Adrenal gland (tissue), 12 donors: ENCODE measurements around the gene RPS15. TPM values are rescaled to one million over a fixed set of nuclear protein-coding genes. Genes with fewer than 3 reads are reported as not detected.

Experiments
- DNase-seq, 7 donors: peaks; one replicate each; pipeline ENCODE4 v3.0.0-alpha.2; 2019 to 2020
- H3K27ac ChIP-seq, 5 donors: fragments of 200-600 bp; sonication (generic) in 4 of 5; 1 replicate in 3 of 5; 2 replicates in 2 of 5; pipeline versions ENCODE4 v1.5.1 to v1.8.0; 2016 to 2020; ENCODE audit warnings: mild to moderate bottlenecking in 1 of 5
- H3K27me3 ChIP-seq: fragments of 200-600 bp; 2 replicates; pipeline ENCODE4 v1.8.0; 2021
- H3K36me3 ChIP-seq, 2 donors: fragments of 200-600 bp; replicated peaks in 1 of 2; 1 replicate in 1 of 2; 2 replicates in 1 of 2; pipeline versions ENCODE4 v1.5.1 to v1.8.0; 2018 to 2022
- H3K4me1 ChIP-seq, 2 donors: fragments of 200-600 bp; replicated peaks in 1 of 2; 1 replicate in 1 of 2; 2 replicates in 1 of 2; pipeline versions ENCODE4 v1.5.1 to v1.8.0; 2018 to 2021
- H3K4me3 ChIP-seq, 4 donors: fragments of 200-600 bp; sonication (generic) in 3 of 4; one replicate each; pipeline ENCODE4 v1.5.1; 2016 to 2018
- H3K9me3 ChIP-seq, 3 donors: fragments of 200-600 bp; sonication (generic) in 1 of 3; replicated peaks in 1 of 3; 1 replicate in 2 of 3; 2 replicates in 1 of 3; pipeline versions ENCODE4 v1.5.1 to v1.8.0; 2016 to 2021
- CTCF ChIP-seq, 6 experiments: fragments of 450-650 bp in 4 of 6; fragments of 200-600 bp in 2 of 6; sonication (generic) in 1 of 6; IDR thresholded peaks; 1 replicate in 5 of 6; 2 replicates in 1 of 6; pipeline versions ENCODE4 v1.5.1 to v1.8.0; 2016 to 2021; ENCODE audit warnings: antibody characterized with exemption in 6 of 6, mild to moderate bottlenecking in 2 of 6, moderate library complexity in 1 of 6
- POLR2A ChIP-seq, 2 donors: fragments of 450-650 bp; IDR thresholded peaks; one replicate each; pipeline ENCODE4 v1.6.1; 2017; ENCODE audit warnings: antibody characterized with exemption in 2 of 2, mild to moderate bottlenecking in 2 of 2, moderate library complexity in 1 of 2
- WGBS, 4 donors: extraction: QIAGEN DNeasy Blood & Tissue Kit in 2 of 4; methylation state at CpG; one replicate each; pipeline versions ENCODE4 v1.1.5 to v1.1.7; 2013 to 2017; 5-methylcytosine and 5-hydroxymethylcytosine counted together
- intact Hi-C, 2 donors: fragments of 100-400 bp; cut with DNase I; formaldehyde crosslinking; loops; one replicate each; pipeline versions ENCODE4 v1.14.1 to v1.15.0; 2022 to 2023
- polyA plus RNA-seq, 3 donors: library from polyadenylated mRNA; stranded (reverse); fragments of 200-250 nt in 2 of 3; fragments of 350-450 nt in 1 of 3; fragmentation: Illumina TruSeq in 1 of 3; extraction: RNeasy Lipid Tissue Mini Kit (QIAGEN cat#74804) in 1 of 3; gene quantifications; one replicate each; pipeline ENCODE4 v1.2.3, GENCODE V29; 2013 to 2014
- total RNA-seq, 9 donors: library from RNA; depleted of rRNA in 4 of 9; stranded (reverse); fragments of >200 nt in 4 of 9; fragments of 120-200 nt in 1 of 9; fragmentation: NEBNext Ultra II Directional in 1 of 9; extraction: Animal tissue kit (Norgen Biotek cat#: 25700) in 1 of 9; gene quantifications; one replicate each; pipeline versions ENCODE4 v1.1.0 to v1.2.4, GENCODE V29; 2013 to 2023
- donor health status: healthy with polysubstance abuse.
- donor health status: Bipolar disorder and iron deficiency.
- donor health status: DM: yes; HTN: yes; CAD: no.
- donor health status: DM: no; HTN: no; CAD: no.
- donor health status: DM: no; HTN: no; CAD: no.
- donor health status: DM: yes; HTN: yes; CAD: no.

Gene RPS15
- total and polyA plus RNA-seq, 12 donors, result 471 to 4,071 (median 1,829) TPM

GRCh38 chr19:1461862-1462261 is 23.7 kb downstream of the RPS15 start:
- Histone ChIP-seq H3K9me3 (no peaks in the 10 kb centered on the region), H3K27me3 (peaks cover 26% of the 10 kb centered on the region), H3K36me3 (no peaks in the 10 kb centered on the region), H3K27ac (no peak overlapping the region), H3K4me1 (peaks cover 5 to 11% of the 10 kb centered on the region in 2 donors), H3K4me3 (no peak overlapping the region)
- DNase-seq, result no peak
- 91 to 93% (median 92%) methylated on average over 8 to 24 of the region's 24 CpGs for WGBS, 4 donors
- intact Hi-C loops, result no loop called here
- no peak for TF ChIP-seq POLR2A (IDR thresholded peaks at IDR 0.05)
- TF ChIP-seq CTCF (IDR thresholded peaks at IDR 0.05), result no peak

GRCh38 chr19:1465191-1466016 is 27.2 kb downstream of the RPS15 start:
- Histone ChIP-seq H3K27me3 (peaks cover 41% of the 10 kb centered on the region), H3K9me3 (no peaks in the 10 kb centered on the region), H3K36me3 (no peaks in the 10 kb centered on the region), H3K27ac (no peak overlapping the region), H3K4me3 (no peak overlapping the region), H3K4me1 (peaks cover 9 to 32% of the 10 kb centered on the region in 2 donors)
- intact Hi-C loops, result no loop called here
- DNase-seq, result peak in 4 of 7 donors; percentile 50 to 62 (median 56)
- no peak for TF ChIP-seq POLR2A (IDR thresholded peaks at IDR 0.05)
- TF ChIP-seq CTCF (IDR thresholded peaks at IDR 0.05), result peak in 5 of 6 experiments; percentile 19 to 48 (median 36)
- WGBS, 4 donors, result 36 to 62% (median 41%) methylated on average over 10 to 83 of the region's 83 CpGs

GRCh38 chr19:1466018-1466460 is 27.8 kb downstream of the RPS15 start:
- no peak overlapping the region for H3K27ac ChIP-seq
- WGBS, 4 donors, result 31 to 56% (median 33%) methylated on average over 14 to 40 of the region's 41 CpGs; no CpG with 5 or more reads in 1 of the 4 donors
- TF ChIP-seq CTCF (IDR thresholded peaks at IDR 0.05) (no peak), POLR2A (IDR thresholded peaks at IDR 0.05) (no peak)
- no peaks in the 10 kb centered on the region for H3K36me3 ChIP-seq
- peak in 1 of 7 donors; percentile 50 for DNase-seq
- intact Hi-C loops, result no loop called here
- H3K4me1 ChIP-seq, result peaks cover 15 to 39% of the 10 kb centered on the region in 2 donors
- H3K27me3 ChIP-seq, result peaks cover 47% of the 10 kb centered on the region
- H3K9me3 ChIP-seq, result no peaks in the 10 kb centered on the region
- H3K4me3 ChIP-seq, result no peak overlapping the region

GRCh38 chr19:1466461-1467214 is 28.4 kb downstream of the RPS15 start:
- no peaks in the 10 kb centered on the region for H3K36me3 ChIP-seq
- DNase-seq, result no peak
- peaks cover 15 to 45% of the 10 kb centered on the region in 2 donors for H3K4me1 ChIP-seq
- no peaks in the 10 kb centered on the region for H3K9me3 ChIP-seq
- intact Hi-C loops, result no loop called here
- H3K27me3 ChIP-seq, result peaks cover 53% of the 10 kb centered on the region
- no peak for TF ChIP-seq POLR2A (IDR thresholded peaks at IDR 0.05)
- TF ChIP-seq CTCF (IDR thresholded peaks at IDR 0.05), result no peak
- no peak overlapping the region for H3K4me3 ChIP-seq
- WGBS, 4 donors, result 0 to 31% (median 28%) methylated on average over 5 to 70 of the region's 70 CpGs; no CpG with 5 or more reads in 1 of the 4 donors
- no peak overlapping the region for H3K27ac ChIP-seq
